ENCODE measurements around the gene PCYT1A. TPM values are rescaled to one million over a fixed set of nuclear protein-coding genes. Genes with fewer than 3 reads are reported as not detected.

The PCYT1A gene
- total RNA-seq, result 10 to 100 TPM; 30.9 to 47.8 TPM

DNA sequence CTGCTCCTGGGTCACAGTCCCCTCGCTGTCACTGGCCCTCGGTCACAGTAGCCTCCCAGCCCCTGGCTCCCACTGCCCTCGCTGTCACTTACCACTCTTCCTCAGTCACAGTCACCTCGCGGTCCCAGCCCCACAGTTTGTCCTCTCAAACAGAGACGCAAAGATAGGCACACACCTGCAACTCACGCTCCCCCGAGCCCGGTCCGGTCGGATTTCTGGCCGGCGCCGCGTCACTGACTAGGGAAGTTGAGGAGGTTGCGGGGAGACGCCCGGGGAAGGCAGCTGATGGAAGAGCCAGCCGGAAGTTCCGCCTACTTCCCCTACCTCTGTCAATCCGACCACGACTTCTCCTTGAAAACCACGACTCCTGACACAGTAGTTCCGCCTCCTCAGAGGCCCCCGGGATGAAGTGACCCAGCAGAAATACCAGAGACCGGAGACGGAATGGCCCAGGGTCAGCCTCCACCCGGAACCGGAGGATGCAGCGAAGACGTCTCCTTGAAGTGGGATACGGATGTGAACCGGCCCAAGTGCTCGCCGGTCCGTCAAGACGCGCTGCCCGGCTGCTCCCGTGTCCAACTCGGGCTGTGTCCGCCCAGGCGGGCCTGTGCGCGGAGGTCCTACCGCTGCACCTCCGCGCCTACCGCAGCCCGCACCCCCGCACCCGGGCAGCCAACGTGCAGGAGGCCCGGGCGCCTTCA lies at the start of gene PCYT1A:
Gene PCYT1A, minus strand, starts transcription at position 287 of the 701 bp plus-strand sequence. CDS start 17,195 bp downstream, outside the sequence.
- Histone ChIP-seq H3K36me3 (replicated peaks in 1 of 2; ENCODE audit: insufficient read depth in 1 of 2, low read depth in 2 of 2) (no peaks in the 10 kb centered on the region), H3K4me1 (peaks cover 35% of the 10 kb centered on the region), H3K27ac (peak within 1 kb of the TSS; percentile 80 to 92 (median 88)), H3K4me3 (peak within 1 kb of the TSS; percentile 50 to 94), H3K27me3 (no peaks in the 10 kb centered on the region), H3K9me3 (no peaks in the 10 kb centered on the region)
- TF ChIP-seq POLR2A (IDR thresholded peaks at IDR 0.05), result peak; percentile 70 to 95 (median 92)
- TF ChIP-seq, protein P1, sequence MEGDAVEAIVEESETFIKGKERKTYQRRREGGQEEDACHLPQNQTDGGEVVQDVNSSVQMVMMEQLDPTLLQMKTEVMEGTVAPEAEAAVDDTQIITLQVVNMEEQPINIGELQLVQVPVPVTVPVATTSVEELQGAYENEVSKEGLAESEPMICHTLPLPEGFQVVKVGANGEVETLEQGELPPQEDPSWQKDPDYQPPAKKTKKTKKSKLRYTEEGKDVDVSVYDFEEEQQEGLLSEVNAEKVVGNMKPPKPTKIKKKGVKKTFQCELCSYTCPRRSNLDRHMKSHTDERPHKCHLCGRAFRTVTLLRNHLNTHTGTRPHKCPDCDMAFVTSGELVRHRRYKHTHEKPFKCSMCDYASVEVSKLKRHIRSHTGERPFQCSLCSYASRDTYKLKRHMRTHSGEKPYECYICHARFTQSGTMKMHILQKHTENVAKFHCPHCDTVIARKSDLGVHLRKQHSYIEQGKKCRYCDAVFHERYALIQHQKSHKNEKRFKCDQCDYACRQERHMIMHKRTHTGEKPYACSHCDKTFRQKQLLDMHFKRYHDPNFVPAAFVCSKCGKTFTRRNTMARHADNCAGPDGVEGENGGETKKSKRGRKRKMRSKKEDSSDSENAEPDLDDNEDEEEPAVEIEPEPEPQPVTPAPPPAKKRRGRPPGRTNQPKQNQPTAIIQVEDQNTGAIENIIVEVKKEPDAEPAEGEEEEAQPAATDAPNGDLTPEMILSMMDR (IDR thresholded peaks at IDR 0.05), result peak in 1 of 7 experiments; percentile 11
- ATAC-seq, result peak; percentile 98
- WGBS, 2 donors, result 0% methylated on average over 2 to 55 of the region's 55 CpGs
- intact Hi-C loops (cut with DNase I), result no loop called here
- DNase-seq, result peak; percentile 87 to 95 (median 90)

- TF ChIP-seq POLR2A (IDR thresholded peaks at IDR 0.05), result no peak
- TF ChIP-seq, protein P1 (IDR thresholded peaks at IDR 0.05), result no peak
- Histone ChIP-seq H3K27me3 (no peaks in the 10 kb centered on the region), H3K36me3 (replicated peaks in 1 of 2; ENCODE audit: insufficient read depth in 1 of 2, low read depth in 2 of 2) (no peaks in the 10 kb centered on the region), H3K9me3 (no peaks in the 10 kb centered on the region), H3K4me1 (peaks cover 11% of the 10 kb centered on the region), H3K4me3 (no peak overlapping the region), H3K27ac (peak overlapping the region in 2 of 4 donors; percentile 27 to 64)
- ATAC-seq (peak; percentile 84), DNase-seq (peak; percentile 82 to 89 (median 84))
- 42 to 52% methylated on average over 16 to 17 of the region's 17 CpGs for WGBS, 2 donors
- intact Hi-C loops (cut with DNase I), result no loop called here
Observed at GRCh38 chr3:196336319-196337145, 49.0 kb upstream of the PCYT1A start.

GRCh38 chr3:196335503-196335948 lies 48.0 kb upstream of the PCYT1A start:
- no peaks in the 10 kb centered on the region for H3K27me3 ChIP-seq
- intact Hi-C loops (cut with DNase I), result no loop called here
- peaks cover 11% of the 10 kb centered on the region for H3K4me1 ChIP-seq
- no peak for ATAC-seq
- WGBS, 2 donors, result 65 to 80% methylated on average over 8 to 12 of the region's 12 CpGs
- H3K27ac ChIP-seq, result no peak overlapping the region
- H3K4me3 ChIP-seq, result no peak overlapping the region
- TF ChIP-seq, protein P1 (IDR thresholded peaks at IDR 0.05), result no peak
- no peak for TF ChIP-seq POLR2A (IDR thresholded peaks at IDR 0.05)
- no peaks in the 10 kb centered on the region for H3K9me3 ChIP-seq
- no peak for DNase-seq
- no peaks in the 10 kb centered on the region for H3K36me3 ChIP-seq (replicated peaks in 1 of 2; ENCODE audit: insufficient read depth in 1 of 2, low read depth in 2 of 2)

GRCh38 chr3:196334982-196335381 lies 47.5 kb upstream of the PCYT1A start:
- no peak for ATAC-seq
- intact Hi-C loops (cut with DNase I), result no loop called here
- WGBS, 2 donors, result no CpG with 5 or more reads among the region's 1 CpG
- H3K36me3 ChIP-seq (replicated peaks in 1 of 2; ENCODE audit: insufficient read depth in 1 of 2, low read depth in 2 of 2), result no peaks in the 10 kb centered on the region
- DNase-seq, result no peak
- H3K4me3 ChIP-seq, result no peak overlapping the region
- TF ChIP-seq POLR2A (IDR thresholded peaks at IDR 0.05), result no peak
- TF ChIP-seq, protein P1 (IDR thresholded peaks at IDR 0.05), result no peak
- H3K9me3 ChIP-seq, result no peaks in the 10 kb centered on the region
- H3K4me1 ChIP-seq, result peaks cover 11% of the 10 kb centered on the region
- H3K27me3 ChIP-seq, result no peaks in the 10 kb centered on the region
- H3K27ac ChIP-seq, result no peak overlapping the region
